Fibroblast of the aortic adventitia (primary cell): ENCODE measurements around the gene ZFPL1. TPM values are rescaled to one million over a fixed set of nuclear protein-coding genes. Genes with fewer than 3 reads are reported as not detected.

ENCODE experiments used
- DNase-seq: peaks from one replicate; pipeline ENCODE4 v3.0.0-alpha.2; 2010; ENCODE audit warnings: low read depth
- H3K4me3 ChIP-seq: 2 replicates; pipeline ENCODE4 v1.5.1; 2011; ENCODE audit warnings: low read depth, mild to moderate bottlenecking, control low read depth, low read length, moderate library complexity
- total RNA-seq: library from RNA; depleted of rRNA; stranded (reverse); fragments of >200 nt; gene quantifications from 2 replicates; pipeline ENCODE4 v1.2.3, GENCODE V29; 2012; ENCODE audit warnings: low replicate concordance
- TF ChIP-seq, protein P1 (sequence below): IDR thresholded peaks from 2 replicates; pipeline ENCODE4 v1.5.1; 2011; ENCODE audit warnings: mild to moderate bottlenecking, low read length, control low read depth, inconsistent platforms; ENCODE audit not compliant: insufficient read depth

The ZFPL1 gene
- total RNA-seq, 1 donor: 42.5 TPM

GRCh38 chr11:65059959-65060824, 23.8 kb upstream of the ZFPL1 start:
- H3K4me3 ChIP-seq: no peak overlapping the region
- TF ChIP-seq, protein P1, sequence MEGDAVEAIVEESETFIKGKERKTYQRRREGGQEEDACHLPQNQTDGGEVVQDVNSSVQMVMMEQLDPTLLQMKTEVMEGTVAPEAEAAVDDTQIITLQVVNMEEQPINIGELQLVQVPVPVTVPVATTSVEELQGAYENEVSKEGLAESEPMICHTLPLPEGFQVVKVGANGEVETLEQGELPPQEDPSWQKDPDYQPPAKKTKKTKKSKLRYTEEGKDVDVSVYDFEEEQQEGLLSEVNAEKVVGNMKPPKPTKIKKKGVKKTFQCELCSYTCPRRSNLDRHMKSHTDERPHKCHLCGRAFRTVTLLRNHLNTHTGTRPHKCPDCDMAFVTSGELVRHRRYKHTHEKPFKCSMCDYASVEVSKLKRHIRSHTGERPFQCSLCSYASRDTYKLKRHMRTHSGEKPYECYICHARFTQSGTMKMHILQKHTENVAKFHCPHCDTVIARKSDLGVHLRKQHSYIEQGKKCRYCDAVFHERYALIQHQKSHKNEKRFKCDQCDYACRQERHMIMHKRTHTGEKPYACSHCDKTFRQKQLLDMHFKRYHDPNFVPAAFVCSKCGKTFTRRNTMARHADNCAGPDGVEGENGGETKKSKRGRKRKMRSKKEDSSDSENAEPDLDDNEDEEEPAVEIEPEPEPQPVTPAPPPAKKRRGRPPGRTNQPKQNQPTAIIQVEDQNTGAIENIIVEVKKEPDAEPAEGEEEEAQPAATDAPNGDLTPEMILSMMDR: no peak
- DNase-seq: no peak

DNA sequence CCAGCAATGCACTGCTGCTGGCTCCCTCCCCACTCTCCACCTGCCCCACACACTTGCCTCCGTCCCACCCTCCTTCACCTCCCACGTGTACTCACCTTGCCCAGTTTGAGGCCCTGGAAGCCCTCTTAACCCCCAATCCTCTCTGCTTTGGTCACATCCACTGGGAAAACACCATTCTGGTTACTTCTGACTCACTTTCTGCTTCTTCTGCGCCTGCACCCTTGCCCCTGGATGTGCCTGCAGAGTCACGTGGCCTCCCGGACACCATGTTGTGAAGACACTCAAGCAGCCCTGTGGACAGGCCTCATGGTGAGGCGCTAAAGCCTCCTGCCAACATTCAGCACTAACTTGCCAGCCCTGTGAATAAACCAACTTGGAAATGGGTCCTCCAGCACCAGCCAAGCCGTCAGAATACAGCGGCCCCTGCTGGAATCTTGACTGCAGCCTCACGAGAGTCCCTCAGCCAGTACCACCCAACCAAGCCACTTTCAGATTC, 23.1 kb upstream of the ZFPL1 start:
- TF ChIP-seq, protein P1: peak; percentile 35
- DNase-seq: peak; percentile 19
- H3K4me3 ChIP-seq: no peak overlapping the region

- no peak overlapping the region for H3K4me3 ChIP-seq
- no peak for DNase-seq
- TF ChIP-seq, protein P1: no peak
Measured at GRCh38 chr11:65063532-65063931, 20.5 kb upstream of the ZFPL1 start.

DNA sequence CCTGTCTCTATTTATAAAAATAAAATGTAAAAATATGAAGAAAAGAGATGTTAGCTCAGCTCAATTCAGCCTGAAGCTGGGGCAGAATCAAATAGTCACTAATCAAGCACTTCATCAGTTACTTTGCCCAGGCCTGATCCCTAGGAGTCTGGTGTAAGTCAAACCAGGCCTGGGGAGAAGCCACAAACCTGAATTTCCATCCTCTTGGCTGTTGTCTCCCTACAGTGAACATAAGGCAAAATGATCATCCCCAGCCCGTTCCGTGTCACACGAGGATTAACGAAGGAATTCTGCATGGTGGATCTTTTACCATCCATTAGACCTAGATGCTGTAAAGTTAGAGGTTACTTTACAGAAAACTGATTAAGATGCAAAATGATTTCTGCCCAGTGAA, 19.2 kb upstream of the ZFPL1 start:
- no peak for DNase-seq
- TF ChIP-seq, protein P1: no peak
- H3K4me3 ChIP-seq: no peak overlapping the region

- TF ChIP-seq, protein P1: no peak
- DNase-seq: no peak
- H3K4me3 ChIP-seq: no peak overlapping the region
Measured at GRCh38 chr11:65065851-65066250, 18.2 kb upstream of the ZFPL1 start.

- H3K4me3 ChIP-seq: no peak overlapping the region
- DNase-seq: no peak
- TF ChIP-seq, protein P1: no peak
Measured at GRCh38 chr11:65066315-65066714, 17.7 kb upstream of the ZFPL1 start.

DNA sequence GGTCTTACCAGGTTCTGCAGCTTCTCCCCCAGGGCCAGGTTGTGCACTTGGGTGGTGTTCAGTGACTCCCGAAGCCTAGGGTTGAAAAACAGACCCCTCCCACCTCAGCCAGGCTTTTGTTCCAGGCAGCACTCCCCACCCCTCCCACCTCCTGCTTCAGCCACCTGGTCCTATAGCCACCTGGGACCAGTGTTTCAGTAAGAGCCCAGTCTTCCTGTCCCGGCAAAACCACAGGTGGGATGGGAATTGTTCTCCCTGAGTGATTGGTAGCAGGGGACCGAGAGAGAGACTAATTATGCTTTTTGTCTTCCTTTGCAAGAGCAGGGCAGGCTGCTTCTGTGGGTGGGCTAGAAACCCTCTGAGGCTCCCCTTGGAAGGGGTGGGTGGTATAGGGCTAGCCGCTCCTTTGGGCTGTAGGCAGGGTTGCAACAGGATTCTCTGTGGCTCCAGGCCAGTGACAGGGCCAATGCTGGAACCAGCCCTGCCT, 17.2 kb upstream of the ZFPL1 start:
- DNase-seq: no peak
- TF ChIP-seq, protein P1: no peak
- H3K4me3 ChIP-seq: no peak overlapping the region
